Fibroblast of lung (primary cell): Measurements from ENCODE around the gene LARP6.

Source experiments
- CTCF ChIP-seq, 2 donors: IDR thresholded peaks in 1 of 2; conservative IDR thresholded peaks in 1 of 2; 1 replicate in 1 of 2; 2 replicates in 1 of 2; pipeline ENCODE4 v1.5.1; 2011 to 2012; ENCODE audit warnings: low read length in 2 of 2, control low read depth in 1 of 2, inconsistent platforms in 1 of 2, low read depth in 1 of 2, mild to moderate bottlenecking in 1 of 2
- EZH2 ChIP-seq: IDR thresholded peaks from 2 replicates; pipeline ENCODE4 v1.5.1; 2012; ENCODE audit warnings: low read length, control low read depth, mild to moderate bottlenecking; ENCODE audit errors: missing control alignments

- TF ChIP-seq CTCF (conservative IDR thresholded peaks at IDR 0.05 in 1 of 2, IDR thresholded peaks at IDR 0.05 in 1 of 2; ENCODE audit: low read depth in 1 of 2, low read length in 2 of 2): no peak
- no peak for TF ChIP-seq EZH2
These were observed 36.7 kb downstream of the LARP6 start for GRCh38 chr15:70817266-70817665.
